Transverse colon (tissue), 3 donors: ENCODE data around the gene ACTR10.

ENCODE experiments used
- POLR2A ChIP-seq: fragments of 450-650 bp; IDR thresholded peaks from one replicate; pipeline ENCODE4 v1.6.1; 2016; ENCODE audit warnings: antibody characterized with exemption, mild to moderate bottlenecking, moderate library complexity
- POLR2AphosphoS5 ChIP-seq, 3 donors: sonication (generic); formaldehyde crosslinking; IDR thresholded peaks; one replicate each; pipeline ENCODE4 v1.6.1; 2016; ENCODE audit warnings: antibody characterized with exemption in 3 of 3

- TF ChIP-seq POLR2A (no peak), POLR2AphosphoS5 (IDR thresholded peaks at IDR 0.05) (no peak)
Observed at GRCh38 chr14:58282925-58283593, 83.1 kb downstream of the ACTR10 start.
